DLD1 (cell line): ENCODE data around the gene PLA2G2E.

ENCODE experiments used
- in situ Hi-C: cut with HindIII; loops from 2 replicates; pipeline ENCODE4 v1.10.0; 2017; ENCODE audit warnings: low sequenced_read_pairs

The PLA2G2E gene

DNA sequence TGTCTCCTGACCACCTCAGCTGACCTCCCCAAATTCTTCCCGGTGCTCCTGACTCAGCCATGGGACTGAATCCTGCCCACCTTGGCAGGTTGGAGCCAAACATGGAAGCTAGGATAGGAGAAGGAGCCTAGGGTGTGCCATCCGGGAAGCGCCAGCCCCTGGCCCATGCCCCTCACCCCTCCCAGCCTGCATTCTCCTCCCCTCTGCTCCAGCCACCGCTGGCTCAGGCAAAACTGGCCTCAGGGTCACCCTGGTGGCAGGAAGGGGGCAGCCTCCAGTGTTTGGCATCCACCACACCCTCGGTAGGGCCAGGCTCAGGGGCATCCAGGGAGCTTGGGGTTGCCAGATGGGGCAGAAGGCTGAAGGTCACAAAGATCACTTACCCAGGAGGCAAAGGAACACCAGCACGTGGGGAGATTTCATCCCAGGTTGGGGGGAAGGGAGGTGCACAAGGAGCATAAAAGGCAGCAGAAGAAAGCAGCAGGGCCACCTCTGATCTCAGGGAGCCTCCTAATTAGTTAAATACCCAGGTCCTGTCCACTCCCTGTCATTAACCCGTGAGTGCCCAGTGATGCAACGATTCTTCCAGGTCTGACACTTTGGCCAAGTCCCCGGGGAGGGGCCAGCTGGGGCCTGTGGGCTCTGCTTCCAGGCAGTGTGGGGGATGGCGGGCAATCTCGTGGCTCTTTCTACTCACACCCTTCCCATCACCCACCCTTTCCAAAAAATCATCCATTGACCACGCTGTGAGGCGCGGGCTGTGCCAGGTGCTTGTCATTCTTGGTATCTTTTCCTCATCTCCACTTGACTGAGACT is at the start of gene PLA2G2E:
TSS of gene PLA2G2E (minus strand) at position 481 of the 816 bp plus-strand sequence. CDS start at position 423, 58 bp downstream.
- in situ Hi-C loops: no loop called here

DNA sequence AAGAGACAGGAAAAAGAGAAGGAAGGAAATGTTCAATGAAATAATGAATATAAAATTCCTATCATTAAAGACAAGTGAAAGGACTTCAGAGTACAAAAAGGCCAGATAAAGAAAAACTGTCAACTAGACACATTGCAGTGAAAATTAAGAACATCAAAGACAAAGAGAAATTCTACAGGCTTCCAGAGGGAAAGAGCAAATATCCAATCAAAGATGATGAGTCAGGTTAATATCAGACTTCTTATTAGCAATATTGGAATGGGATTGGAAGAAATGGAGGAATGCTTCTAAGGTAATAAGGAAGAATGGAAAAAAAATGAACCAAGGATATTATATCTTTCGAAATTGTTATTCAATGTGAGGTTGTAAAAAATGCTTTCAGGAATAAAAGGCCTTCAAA is 48.2 kb upstream of the PLA2G2E start:
- in situ Hi-C loops: no loop called here

GRCh38 chr1:19969898-19970660 is 46.7 kb upstream of the PLA2G2E start:
- in situ Hi-C loops: no loop called here

GRCh38 chr1:19967808-19968207 is 44.4 kb upstream of the PLA2G2E start:
- in situ Hi-C loops: no loop called here

- in situ Hi-C loops: no loop called here
These were observed 41.1 kb upstream of the PLA2G2E start for GRCh38 chr1:19964542-19964941.

DNA sequence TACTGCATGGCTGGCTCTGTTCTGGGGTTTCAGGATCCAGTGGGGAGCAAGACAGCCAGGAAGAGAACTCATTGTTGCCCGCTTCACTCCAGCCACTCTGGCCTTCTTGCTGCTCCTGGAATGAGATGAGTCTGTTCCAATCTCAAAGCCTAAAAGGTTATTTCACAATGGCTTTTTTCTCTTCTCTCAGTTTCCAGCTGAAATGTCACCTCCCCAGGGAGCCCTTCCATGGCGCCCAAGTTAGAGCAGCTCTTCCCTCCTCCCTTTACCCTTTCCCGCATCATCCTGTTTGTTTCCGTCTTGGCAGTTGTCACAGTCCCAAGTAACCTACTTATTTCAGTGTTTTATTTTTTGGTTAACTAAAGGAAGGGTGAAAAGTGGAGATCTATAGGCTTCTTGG is 40.2 kb upstream of the PLA2G2E start:
- in situ Hi-C loops: no loop called here

- in situ Hi-C loops: no loop called here
These were observed 37.2 kb upstream of the PLA2G2E start for GRCh38 chr1:19960591-19960990.

GRCh38 chr1:19957779-19958178 is 34.4 kb upstream of the PLA2G2E start:
- in situ Hi-C loops: no loop called here

DNA sequence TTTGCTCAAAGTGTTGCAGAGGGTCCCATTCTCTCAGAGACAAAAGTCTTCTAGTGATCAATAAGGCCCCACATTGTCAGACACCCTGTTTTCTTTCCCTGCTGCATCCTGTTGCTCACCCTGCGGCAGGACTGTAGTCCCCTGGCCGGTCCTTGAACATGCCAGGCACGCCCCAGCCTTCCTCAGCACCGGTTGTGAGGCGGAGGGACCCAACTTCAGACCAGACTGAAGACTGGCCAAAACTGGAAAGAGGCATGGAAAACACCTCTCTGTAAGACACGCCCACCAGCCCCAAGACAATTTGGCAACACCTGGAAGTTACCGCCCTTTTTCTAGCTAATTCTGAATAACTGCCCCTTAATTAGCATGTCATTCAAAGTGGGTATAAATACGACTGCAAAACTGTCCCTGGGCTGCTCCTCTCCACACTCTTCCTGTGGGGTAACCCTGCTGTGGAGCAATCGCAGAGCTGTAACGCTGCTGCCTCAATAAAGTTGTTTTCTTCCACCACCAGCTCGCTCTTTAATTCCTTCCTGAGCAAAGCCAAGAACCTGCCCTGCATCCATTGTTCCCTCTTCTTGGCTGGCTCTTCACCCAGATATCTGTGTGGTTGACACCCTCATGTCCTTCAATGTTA is 32.2 kb upstream of the PLA2G2E start:
- in situ Hi-C loops: no loop called here

DNA sequence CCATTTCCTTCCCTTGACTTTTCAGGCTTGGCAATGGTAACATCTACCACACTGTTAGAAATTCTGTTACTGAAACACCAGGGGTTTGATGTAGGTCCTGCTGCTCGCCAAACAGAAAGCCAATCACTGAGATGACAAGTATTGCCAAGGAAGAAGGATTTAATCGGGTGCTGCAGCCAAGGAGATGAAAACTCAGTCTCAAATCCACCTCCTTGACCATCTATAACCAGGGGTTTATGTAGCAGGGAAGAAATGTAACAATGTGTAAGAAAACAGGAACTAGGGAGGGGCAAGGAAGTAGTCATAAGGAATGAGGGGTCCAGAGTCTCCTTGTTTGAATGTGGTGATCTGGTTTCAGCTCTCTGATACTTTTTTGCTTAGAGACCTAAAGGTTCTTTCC is 30.6 kb upstream of the PLA2G2E start:
- in situ Hi-C loops: no loop called here

GRCh38 chr1:19949016-19949415 is 25.6 kb upstream of the PLA2G2E start:
- in situ Hi-C loops: loop anchor here (25.0 kb wide), 1 partner anchor 213 kb away; no protein-coding TSS in a partner anchor

- in situ Hi-C loops: loop anchor here (25.0 kb wide), 1 partner anchor 215 kb away; no protein-coding TSS in a partner anchor
These were observed 23.6 kb upstream of the PLA2G2E start for GRCh38 chr1:19946971-19947370.

DNA sequence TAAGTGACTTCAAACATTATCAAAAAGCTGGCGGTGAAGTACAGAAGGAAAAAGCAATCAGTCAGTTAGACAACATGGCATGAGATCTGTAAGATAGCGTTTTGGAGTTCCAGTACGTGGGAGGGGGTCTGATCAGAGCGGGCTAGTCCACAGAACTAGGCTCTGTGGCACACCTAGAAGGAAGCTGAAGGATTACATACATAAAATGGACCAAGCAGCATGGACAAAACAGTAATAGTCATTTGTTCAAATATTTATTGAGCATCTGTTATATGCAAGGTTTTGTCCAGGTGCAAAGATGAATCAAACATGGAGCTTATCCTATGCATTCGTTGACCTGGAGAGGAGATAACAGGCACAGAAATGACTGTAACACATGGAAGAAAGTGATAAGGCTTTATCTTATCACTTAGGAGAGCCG is 22.9 kb upstream of the PLA2G2E start:
- in situ Hi-C loops: loop anchor here (25.0 kb wide), 1 partner anchor 216 kb away; no protein-coding TSS in a partner anchor

- in situ Hi-C loops: loop anchor here (25.0 kb wide), 1 partner anchor 216 kb away; no protein-coding TSS in a partner anchor
These were observed 22.5 kb upstream of the PLA2G2E start for GRCh38 chr1:19945914-19946313.

DNA sequence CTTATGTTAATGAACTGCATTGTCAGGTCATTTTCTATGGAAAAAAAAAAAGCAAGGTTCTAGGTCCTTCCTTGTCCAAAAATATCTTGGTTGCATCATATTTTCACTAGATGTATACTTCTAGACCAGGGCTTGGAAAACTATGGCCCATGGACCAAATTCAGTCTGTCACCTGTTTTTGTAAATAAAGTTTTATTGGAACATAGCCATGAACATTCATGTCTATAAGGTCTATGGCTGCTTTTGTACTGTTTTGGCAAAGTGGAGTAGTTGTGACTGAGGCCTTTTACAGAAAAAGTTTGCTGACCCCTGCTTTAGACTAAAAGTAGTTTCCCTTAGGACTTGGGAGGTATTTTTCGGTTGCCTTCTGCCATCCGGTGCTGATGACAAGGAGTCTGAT is 19.2 kb upstream of the PLA2G2E start:
- in situ Hi-C loops: loop anchor here (25.0 kb wide), 1 partner anchor 220 kb away; no protein-coding TSS in a partner anchor

DNA sequence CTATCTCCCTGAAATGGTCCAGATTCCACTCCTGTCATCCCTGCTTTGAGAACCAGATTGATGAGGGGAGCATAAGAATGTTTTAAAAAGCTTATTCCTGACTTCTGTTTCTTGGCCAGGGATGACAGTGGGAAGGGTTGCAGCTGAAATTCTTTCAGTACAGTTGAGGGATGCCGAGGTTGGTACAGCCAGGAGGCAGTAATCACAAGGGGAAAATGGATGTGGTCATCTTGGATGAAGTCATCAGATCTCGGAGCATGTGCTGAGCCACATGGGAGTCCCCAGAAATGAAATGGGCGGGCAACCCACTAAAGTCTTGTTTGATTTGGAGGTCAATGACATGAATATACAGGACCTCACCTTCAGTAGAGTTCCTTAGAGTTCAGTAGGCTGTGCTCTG is 18.7 kb upstream of the PLA2G2E start:
- in situ Hi-C loops: loop anchor here (25.0 kb wide), 1 partner anchor 220 kb away; no protein-coding TSS in a partner anchor

- in situ Hi-C loops: loop anchor here (25.0 kb wide), 1 partner anchor 221 kb away; no protein-coding TSS in a partner anchor
These were observed 17.8 kb upstream of the PLA2G2E start for GRCh38 chr1:19941206-19941568.

DNA sequence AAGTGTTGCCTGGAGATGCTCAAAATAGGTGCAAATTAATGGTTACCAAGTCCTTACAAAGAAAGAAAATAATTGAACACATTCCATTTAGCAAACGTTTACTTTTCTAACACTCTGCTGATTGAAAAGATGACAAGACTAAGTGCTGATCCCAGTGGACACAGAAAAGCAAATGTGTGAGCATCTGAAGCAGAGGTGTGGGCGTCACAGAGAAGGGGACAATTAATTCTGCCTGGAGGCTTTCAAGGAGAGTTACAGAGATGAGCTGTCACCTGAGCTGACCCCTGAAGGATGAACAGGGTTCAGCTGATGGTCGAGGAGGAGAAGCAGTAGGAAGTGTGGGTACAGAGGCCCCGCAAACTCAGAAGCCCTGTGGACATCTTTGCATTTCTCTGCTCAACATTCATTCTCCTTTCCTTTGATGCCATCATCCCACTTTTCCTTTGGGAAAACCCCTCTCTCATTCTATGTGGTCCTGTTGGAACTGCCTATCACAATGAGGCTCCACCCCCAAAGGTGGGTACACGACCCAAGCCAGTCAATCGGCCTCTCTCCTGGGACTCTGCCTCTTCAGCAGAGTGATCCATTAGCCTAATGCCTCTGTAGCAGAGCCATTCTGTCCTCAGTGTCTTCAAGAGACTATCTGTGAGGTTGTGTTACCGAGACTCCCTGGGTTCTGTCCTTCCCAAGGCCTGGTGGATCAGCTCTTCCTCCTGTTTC is 17.2 kb upstream of the PLA2G2E start:
- in situ Hi-C loops: loop anchor here (25.0 kb wide), 1 partner anchor 222 kb away; no protein-coding TSS in a partner anchor

GRCh38 chr1:19938472-19938871 is 15.1 kb upstream of the PLA2G2E start:
- in situ Hi-C loops: loop anchor here (25.0 kb wide), 1 partner anchor 224 kb away; no protein-coding TSS in a partner anchor

- in situ Hi-C loops: loop anchor here (25.0 kb wide), 1 partner anchor 226 kb away; no protein-coding TSS in a partner anchor
These were observed 12.8 kb upstream of the PLA2G2E start for GRCh38 chr1:19936061-19936750.
